ENCODE data around the gene DUOXA1.

DUOXA1 gene

DNA sequence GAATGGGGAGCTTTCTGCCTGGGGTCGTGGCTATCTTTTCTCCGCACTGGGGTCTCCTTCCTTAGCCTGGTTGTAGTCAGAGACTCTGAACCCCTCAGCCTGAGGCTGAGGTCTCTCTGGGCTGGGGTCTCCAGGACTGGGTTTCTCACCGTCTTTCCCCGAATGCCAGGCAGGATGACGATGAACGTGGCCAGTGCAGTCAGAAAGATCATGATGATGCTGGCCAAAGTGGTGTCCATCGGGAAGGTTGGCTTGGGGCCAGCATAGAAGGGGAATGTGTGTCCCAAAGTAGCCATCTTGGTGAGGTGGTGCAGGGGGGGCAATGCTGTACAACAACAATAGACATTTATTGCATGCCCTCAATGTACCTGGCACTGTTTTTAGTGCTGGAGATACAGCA lies 7.0 kb downstream of the DUOXA1 start:
- Histone ChIP-seq H3K27ac (replicated peaks) (no peak overlapping the region), H3K27me3 (ENCODE audit: insufficient read depth, poor library complexity, severe bottlenecking) (peaks cover 21% of the 10 kb centered on the region), H3K4me3 (replicated peaks; ENCODE audit: insufficient read depth, low read length) (no peak overlapping the region)
- DNase-seq (ENCODE audit: low read depth in 1 of 2, low spot score in 1 of 2), result no peak
- TF ChIP-seq SPI1 (IDR thresholded peaks at IDR 0.05; ENCODE audit: borderline replicate concordance, low read depth) (no peak), REST (IDR thresholded peaks at IDR 0.05; ENCODE audit: insufficient replicate concordance, low read depth) (no peak), POLR2AphosphoS5 (IDR thresholded peaks at IDR 0.05; ENCODE audit: low read depth) (no peak)

DNA sequence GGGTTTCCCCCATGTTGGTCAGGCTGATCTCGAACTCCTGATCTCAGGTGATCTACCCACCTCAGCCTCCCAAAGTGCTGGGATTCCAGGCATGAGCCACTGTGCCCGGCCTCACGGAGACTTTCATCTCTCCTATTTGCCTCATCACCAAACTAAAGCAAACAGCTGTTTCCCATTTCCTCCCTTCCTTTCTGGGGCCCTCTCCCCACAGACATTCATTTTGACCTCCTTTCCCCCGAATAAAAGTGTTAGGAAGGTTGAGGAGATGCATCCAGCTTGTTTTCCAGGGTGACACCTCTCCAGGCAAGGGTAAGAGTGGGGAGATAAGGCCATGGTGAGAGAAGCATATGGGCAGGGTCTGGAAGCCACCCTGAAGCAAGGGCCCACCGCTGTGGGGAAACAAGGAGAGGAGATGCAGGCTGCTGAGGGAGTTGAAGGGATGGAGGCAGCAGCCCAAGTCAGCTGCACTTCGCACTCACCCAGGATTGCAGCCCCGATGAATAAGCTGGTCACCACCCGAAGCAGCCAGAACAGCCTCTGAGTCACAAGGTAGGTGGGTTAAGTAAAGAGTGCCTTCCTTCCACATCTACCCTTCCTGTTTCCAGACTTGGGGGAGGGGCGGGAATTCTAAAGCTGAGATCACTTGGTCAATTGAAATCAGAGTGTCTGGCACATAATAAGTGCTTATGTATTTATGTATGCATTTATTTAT lies 7.8 kb downstream of the DUOXA1 start:
- DNase-seq (ENCODE audit: low read depth in 1 of 2, low spot score in 1 of 2), result no peak
- no peak for TF ChIP-seq POLR2AphosphoS5 (IDR thresholded peaks at IDR 0.05; ENCODE audit: low read depth)
- no peak for TF ChIP-seq SPI1 (IDR thresholded peaks at IDR 0.05; ENCODE audit: borderline replicate concordance, low read depth)
- no peak for TF ChIP-seq GABPA (IDR thresholded peaks at IDR 0.05; ENCODE audit: low read depth)
- TF ChIP-seq, protein P1, sequence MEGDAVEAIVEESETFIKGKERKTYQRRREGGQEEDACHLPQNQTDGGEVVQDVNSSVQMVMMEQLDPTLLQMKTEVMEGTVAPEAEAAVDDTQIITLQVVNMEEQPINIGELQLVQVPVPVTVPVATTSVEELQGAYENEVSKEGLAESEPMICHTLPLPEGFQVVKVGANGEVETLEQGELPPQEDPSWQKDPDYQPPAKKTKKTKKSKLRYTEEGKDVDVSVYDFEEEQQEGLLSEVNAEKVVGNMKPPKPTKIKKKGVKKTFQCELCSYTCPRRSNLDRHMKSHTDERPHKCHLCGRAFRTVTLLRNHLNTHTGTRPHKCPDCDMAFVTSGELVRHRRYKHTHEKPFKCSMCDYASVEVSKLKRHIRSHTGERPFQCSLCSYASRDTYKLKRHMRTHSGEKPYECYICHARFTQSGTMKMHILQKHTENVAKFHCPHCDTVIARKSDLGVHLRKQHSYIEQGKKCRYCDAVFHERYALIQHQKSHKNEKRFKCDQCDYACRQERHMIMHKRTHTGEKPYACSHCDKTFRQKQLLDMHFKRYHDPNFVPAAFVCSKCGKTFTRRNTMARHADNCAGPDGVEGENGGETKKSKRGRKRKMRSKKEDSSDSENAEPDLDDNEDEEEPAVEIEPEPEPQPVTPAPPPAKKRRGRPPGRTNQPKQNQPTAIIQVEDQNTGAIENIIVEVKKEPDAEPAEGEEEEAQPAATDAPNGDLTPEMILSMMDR (IDR thresholded peaks at IDR 0.05; ENCODE audit: insufficient read depth, low read length), result no peak
- no peak for TF ChIP-seq REST (IDR thresholded peaks at IDR 0.05; ENCODE audit: insufficient replicate concordance, low read depth)
- Histone ChIP-seq H3K4me3 (replicated peaks; ENCODE audit: insufficient read depth, low read length) (no peak overlapping the region), H3K27ac (replicated peaks) (no peak overlapping the region), H3K27me3 (ENCODE audit: insufficient read depth, poor library complexity, severe bottlenecking) (peaks cover 29% of the 10 kb centered on the region)

DNA sequence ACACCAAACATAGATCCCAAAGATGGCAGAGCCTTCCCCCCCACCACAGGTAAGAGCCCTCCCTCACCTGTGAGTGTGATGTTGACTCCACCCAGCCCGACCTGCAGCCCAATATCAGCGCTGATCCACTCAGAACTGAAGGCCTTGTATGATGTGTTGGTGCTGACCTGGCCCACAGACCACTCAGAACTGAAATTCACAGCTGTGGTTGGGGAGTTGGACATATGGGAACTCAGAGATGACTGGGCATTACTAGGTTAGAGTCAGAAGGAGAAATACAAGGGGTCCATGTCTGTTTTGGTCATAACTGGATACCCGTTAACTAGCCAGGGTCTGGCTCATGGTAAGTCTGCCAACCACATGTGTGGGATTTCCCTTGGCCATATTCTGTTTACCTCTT lies 8.7 kb downstream of the DUOXA1 start:
- H3K4me3 ChIP-seq (replicated peaks; ENCODE audit: insufficient read depth, low read length), result no peak overlapping the region
- TF ChIP-seq, protein P1 (IDR thresholded peaks at IDR 0.05; ENCODE audit: insufficient read depth, low read length), result no peak
- TF ChIP-seq POLR2AphosphoS5 (IDR thresholded peaks at IDR 0.05; ENCODE audit: low read depth), result no peak
- no peak for TF ChIP-seq GABPA (IDR thresholded peaks at IDR 0.05; ENCODE audit: low read depth)
- TF ChIP-seq SPI1 (IDR thresholded peaks at IDR 0.05; ENCODE audit: borderline replicate concordance, low read depth), result no peak
- TF ChIP-seq REST (IDR thresholded peaks at IDR 0.05; ENCODE audit: insufficient replicate concordance, low read depth), result no peak
- no peak overlapping the region for H3K27ac ChIP-seq (replicated peaks)
- DNase-seq (ENCODE audit: low read depth in 1 of 2, low spot score in 1 of 2), result no peak
- H3K27me3 ChIP-seq (ENCODE audit: insufficient read depth, poor library complexity, severe bottlenecking), result peaks cover 36% of the 10 kb centered on the region
